ENCODE measurements around the gene STK32C.
A peak's percentile ranks its signal among the peaks of the same experiment; 100 is the strongest.

STK32C gene

DNA sequence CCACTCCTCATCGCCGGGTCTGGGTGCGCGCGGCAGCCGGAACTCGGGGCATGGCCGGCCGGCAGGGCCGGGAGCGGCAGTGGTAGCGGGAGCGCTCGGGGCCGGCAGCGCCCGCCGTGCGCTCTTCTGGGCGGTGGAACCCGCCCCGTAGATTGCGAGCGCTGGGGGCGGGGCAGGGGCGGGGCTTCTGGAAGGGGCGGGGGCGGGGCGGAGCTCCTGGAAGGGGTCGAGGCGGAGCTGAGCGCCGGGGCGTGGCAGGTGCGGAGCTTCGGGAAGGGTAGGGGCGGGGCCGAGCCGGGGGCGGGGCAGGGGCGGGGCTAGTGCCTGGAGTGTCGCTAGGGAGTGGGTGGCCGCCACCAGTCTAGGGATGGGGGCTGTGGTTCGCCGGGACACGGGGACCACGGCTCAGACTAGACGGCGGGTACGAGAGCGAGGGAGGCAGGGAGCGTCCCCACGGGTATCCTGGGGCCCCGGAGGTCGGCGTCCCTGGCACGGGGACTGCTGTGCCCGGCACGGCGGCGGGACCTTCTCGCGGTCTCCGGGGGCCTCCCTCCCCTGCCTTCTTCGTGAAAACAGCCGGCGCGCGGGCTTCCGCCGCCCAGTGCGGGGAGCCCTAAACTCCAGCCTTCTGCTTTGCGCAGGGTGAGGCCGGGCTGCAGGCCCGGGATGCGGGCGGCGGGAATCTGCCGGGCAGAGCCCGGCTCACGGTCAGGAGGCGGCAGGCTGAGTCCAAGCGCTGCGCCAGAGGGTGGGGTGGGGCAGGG, at the start of gene STK32C:
TSS of gene STK32C (minus strand) at position 128 of the 764 bp plus-strand sequence. CDS start at position 11, 117 bp downstream.
- DNase-seq (ENCODE audit: low read depth) = peak; percentile 92
- TF ChIP-seq CTCF (IDR thresholded peaks at IDR 0.05; ENCODE audit: insufficient read depth, low read depth, low read length, missing control alignments) = no peak
- peak within 1 kb of the TSS; percentile 64 for H3K4me3 ChIP-seq (ENCODE audit: low read length)

DNA sequence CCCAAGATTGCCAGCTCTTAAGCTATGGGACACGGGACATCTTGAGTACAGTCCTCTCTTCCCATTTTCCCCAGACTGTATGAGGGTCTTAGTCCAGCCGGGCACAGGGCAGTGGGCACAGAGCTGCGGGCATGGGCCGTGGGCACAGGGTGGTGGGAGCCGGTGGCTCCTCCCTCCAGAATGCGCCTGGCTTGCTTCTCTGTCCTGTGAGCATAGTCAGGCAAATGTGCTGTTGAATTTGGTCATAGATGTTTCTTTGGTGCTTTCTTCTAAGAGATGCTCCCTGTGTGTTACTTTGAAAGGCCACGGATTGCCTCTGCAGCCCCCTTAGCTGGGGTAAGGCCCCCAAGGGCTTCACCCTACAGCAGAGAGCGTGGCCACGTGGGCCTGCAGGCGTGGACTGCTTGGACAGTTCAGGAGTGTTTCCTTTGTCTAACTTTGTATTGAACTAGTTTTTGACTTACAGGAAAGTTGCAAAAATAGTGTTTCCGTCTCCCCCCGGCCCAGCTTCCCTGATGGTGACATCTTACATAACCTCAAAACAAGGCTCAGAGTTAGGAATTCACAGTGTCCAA, 49.0 kb upstream of the STK32C start:
- no peak for TF ChIP-seq CTCF (IDR thresholded peaks at IDR 0.05; ENCODE audit: insufficient read depth, low read depth, low read length, missing control alignments)
- no peak for DNase-seq (ENCODE audit: low read depth)

DNA sequence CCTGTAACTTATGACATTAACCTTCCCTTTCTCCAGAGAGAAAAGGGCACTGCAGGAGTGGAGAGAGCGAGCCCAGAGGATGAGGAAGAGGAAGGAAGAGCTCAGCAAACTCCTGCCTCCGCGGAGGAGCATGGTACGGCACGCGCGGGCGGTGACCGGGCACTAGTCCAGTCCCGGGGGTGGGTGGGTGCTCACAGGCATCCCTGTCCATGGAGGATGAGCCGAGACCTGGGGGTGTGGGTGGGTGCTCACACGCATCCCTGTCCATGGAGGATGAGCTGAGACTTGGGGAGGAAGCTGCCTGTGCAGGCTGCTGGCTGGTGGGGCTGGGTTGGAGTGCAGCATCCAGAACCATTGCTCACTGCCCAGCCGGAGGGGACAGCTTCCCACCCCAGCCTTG, 48.0 kb upstream of the STK32C start:
- TF ChIP-seq CTCF (IDR thresholded peaks at IDR 0.05; ENCODE audit: insufficient read depth, low read depth, low read length, missing control alignments) = no peak
- no peak for DNase-seq (ENCODE audit: low read depth)
- no peak overlapping the region for H3K4me3 ChIP-seq (ENCODE audit: low read length)

More for the DNA sequence above, 49.0 kb upstream of the STK32C start:
- H3K4me3 ChIP-seq (ENCODE audit: low read length) = no peak overlapping the region

DNA sequence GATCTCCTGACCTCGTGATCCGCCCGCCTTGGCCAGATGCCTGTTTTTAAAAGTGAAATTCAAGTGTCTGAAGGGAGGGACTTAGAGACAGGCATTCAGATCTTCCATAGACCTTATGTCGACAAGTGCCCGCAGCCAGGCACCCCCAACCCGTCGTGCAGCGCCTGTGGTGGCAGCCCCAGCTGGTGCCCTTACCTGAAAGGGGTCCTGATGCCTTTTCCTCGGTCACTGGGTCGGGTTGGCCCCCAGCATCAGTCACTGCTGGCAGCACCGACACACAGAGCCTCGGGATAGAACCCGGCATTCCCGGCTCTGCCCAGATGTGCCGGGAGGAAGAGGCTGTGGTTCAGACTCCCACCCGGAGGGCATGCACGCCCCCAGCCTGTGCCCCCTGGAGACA, 47.5 kb upstream of the STK32C start:
- no peak for DNase-seq (ENCODE audit: low read depth)
- no peak overlapping the region for H3K4me3 ChIP-seq (ENCODE audit: low read length)
- no peak for TF ChIP-seq CTCF (IDR thresholded peaks at IDR 0.05; ENCODE audit: insufficient read depth, low read depth, low read length, missing control alignments)

DNA sequence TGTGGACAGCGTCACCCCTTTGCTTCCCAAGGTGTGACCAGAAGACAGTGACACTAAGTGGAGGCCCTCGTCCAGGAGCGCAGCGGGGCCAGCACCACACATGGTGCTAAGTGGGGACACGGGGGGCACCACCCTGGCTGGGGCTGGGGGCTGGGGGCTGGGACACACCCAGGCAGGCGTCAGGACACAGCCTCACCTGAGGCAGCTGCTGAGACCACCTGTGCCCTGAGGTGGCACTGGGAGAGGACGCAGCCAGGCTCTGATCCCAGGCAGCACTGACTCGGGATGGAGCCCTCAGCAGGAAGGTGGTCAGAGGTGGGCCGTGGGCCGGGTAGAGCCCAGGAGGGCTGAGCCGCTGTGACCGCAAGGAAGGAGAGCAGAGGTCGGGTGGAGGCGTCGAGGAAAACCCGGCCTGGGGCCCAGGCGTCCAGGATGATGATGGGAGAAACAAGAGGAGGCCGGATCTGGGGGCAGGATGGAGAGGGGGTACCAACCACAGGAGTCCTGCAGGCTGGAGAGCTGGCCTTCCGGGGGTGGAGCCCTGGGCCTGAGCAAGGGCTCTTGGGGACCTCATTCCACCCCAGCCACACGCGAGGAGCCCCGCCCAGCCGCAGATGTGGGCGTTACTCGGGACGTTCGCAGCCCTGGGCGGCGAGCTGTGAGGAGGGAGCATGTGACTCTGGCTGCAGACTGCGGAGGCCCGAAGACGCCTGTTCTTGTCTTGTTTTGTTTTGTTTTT, 46.8 kb upstream of the STK32C start:
- H3K4me3 ChIP-seq (ENCODE audit: low read length) = no peak overlapping the region
- no peak for TF ChIP-seq CTCF (IDR thresholded peaks at IDR 0.05; ENCODE audit: insufficient read depth, low read depth, low read length, missing control alignments)
- no peak for DNase-seq (ENCODE audit: low read depth)

GRCh38 chr10:132353456-132354355, 46.0 kb upstream of the STK32C start:
- TF ChIP-seq CTCF (IDR thresholded peaks at IDR 0.05; ENCODE audit: insufficient read depth, low read depth, low read length, missing control alignments) = no peak
- DNase-seq (ENCODE audit: low read depth) = no peak
- no peak overlapping the region for H3K4me3 ChIP-seq (ENCODE audit: low read length)
